EL (cell line): ENCODE results near the gene DPT.

ENCODE experiments used
- DNase-seq: peaks from one replicate; pipeline ENCODE4 v3.0.0-alpha.2; 2016

DPT gene

GRCh38 chr1:168654198-168654915, 74.6 kb downstream of the DPT start:
- DNase-seq: peak; percentile 26

DNA sequence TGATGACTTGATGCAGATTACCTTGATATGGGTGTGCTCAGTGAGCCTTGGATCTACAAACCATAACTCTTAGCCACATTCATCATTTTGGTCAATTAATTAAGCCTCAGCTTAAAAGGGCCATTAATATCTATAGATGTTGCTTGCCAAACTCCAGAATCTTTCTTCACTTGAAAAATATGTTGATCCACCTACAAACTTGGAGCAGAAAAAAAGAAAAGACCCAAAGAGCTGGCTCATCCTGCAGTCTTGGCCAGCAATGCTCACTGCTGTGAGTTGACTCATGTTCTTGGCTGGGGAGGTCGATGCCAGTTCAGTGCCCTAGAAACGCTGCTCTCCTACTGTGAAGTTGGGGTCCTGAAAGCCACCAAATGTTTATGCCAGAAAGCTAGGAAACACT, 75.4 kb downstream of the DPT start:
- DNase-seq: peak; percentile 10

DNA sequence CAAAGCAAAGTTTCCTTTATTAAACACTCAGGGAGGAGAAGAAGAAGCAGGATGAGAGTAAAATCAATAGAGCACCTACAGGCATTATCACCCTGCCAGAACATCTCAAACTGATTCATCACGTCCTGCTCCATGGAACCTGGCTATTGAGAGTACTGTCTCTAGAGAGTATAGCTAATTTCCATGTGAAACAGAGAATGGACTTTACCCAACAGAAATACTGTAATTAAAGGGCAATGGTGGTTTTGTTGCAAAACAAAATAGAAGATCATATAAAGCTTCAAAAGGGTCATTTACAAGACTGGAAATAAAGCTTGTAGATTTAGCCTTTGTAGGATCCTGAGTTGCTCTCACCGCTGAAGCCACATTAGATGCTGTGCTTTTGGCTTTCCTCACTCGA, 83.3 kb downstream of the DPT start:
- no peak for DNase-seq
